Stimulated activated CD4-positive, alpha-beta T cell treated with anti-CD3 and anti-CD28 coated beads, Interleukin-15, amount 100 ng/mL, for 24 hours (primary cell): ENCODE results near the gene MAP2.

Experiments
- DNase-seq: peaks from one replicate; pipeline ENCODE4 v3.0.0-alpha.2; 2020

The MAP2 gene

DNA sequence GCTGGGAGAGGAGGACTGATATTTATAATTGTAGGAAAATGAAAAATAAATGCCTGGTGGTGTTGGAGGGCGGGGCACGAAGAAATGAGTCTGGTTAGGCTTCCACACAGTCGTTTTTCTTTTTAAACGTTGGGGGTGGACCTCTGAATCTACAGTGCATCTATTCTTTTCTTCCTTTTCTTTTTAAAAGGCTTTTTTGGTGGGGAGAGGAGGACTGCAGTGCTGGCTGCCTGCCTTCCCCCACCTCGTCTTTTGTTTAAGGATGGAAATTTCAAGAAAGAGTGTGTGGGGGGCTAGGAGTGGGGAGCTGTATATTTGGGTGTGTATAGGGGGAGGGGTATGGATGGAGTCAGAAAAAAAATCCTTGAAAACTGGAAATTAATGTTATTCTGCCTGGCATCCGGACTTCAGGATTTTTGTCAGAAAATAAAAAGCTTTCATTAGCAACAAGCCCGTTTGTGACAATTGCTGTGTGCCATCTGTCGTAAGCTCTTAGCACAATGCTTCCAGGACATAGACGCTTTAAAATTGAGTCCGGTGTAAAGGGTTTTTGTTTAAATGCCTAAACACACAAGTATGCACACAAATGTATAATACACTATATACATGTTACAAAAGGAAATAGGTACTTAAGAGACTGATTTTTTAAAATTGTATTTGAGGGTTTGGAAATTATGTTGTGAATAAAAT is 1.1 kb downstream of the MAP2 start:
- no peak for DNase-seq

DNA sequence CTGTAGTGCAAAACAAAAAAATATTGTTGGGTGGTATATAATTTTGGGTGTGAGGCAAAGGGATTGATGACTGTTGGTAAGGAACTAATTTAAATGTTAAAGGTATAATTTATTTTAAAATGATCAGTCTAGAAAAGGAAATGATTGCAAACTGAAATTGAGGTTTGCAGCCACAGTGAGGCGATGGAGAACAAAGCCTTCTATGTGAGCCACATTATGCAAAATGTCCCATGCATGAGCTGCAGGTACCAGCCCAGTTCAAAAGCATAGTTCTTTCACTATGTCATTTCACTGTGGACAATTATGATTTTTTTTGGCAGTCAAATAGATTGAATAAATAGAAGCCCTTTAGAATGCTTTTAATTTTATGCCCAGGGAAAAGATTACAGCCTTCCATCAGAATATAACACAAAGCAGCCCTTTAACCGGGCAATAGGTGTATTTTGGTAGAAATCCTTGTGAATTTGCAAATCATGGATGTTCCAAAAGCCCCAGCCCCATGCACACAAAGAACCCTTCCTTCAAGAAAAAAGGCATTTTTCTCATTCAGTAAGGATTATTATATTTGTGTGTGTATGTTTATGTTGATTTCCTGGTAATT is 1.7 kb downstream of the MAP2 start:
- peak; percentile 5 for DNase-seq

- DNase-seq = no peak
Observed at GRCh38 chr2:209426432-209426831, 2.6 kb downstream of the MAP2 start.

DNA sequence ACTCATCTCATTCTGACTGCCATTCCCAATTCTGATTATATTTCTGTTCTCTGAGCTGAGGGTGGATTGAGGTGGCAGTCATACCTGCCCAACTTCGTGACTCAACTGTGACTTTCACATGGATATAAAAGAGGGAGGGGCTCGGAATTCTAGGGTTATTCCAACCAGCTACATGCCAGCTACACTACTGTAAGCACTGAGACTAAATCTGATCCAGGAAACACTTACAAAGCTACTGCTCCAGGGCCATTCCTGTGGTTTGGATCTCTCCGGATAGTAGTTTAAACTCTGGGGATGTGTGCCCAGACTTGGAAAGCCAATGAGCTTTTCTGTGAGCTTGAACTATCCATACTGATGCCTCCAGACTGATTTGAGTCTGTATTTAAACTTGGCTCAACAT is 7.9 kb downstream of the MAP2 start:
- no peak for DNase-seq

DNA sequence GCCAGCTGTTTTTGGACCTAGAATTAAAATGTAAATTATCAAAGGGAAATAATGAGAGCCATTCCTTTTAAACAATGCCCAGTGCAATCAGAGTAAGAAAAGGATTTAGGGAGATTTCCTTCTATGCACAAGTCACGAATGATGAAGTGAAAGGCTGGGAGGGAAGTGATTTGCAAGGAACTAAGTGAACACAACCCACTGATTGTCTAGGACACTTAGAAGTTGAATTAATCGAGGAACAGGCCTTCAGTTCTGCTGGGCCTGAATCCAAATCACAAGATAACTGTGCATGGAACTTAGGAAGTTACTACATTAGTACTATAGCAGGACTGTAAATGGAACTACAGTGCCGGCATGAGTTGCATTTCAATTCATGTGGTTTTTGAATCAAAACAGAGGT is 17.7 kb downstream of the MAP2 start:
- no peak for DNase-seq

GRCh38 chr2:209442939-209443338 is 19.1 kb downstream of the MAP2 start:
- DNase-seq = no peak

GRCh38 chr2:209445485-209445884 is 21.6 kb downstream of the MAP2 start:
- DNase-seq = no peak

DNA sequence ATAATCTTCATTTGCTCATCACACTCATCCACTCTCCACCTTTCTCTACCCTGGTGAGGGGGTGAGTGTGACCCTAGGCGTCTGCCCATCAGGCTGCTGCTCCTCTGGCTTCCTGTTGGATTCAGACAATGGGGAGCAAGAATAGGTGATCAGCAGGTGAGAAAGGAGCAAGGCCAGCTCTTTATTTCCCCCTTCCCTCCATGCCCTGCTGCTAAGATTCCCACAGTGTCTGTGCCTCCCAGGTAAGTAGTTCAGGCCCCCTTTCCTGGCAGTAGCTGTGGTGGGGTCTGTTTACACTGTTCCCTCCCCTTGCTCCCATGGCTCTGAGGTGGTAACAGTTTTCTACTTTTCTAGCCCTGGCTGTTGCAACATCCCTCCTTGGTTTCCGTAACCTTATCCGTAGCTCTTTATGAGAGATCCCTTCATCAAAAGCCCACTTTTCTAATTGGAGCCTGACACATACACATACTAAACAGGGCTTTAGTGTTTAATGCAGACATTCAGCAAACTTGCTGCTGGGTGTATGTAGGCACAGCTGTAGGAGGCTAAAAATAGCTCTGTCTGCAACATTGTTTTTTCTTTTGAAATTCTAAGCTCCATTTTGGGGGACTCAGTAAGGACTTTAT is 27.5 kb downstream of the MAP2 start:
- DNase-seq = no peak

- no peak for DNase-seq
Observed at GRCh38 chr2:209456489-209456888, 32.6 kb downstream of the MAP2 start.

DNA sequence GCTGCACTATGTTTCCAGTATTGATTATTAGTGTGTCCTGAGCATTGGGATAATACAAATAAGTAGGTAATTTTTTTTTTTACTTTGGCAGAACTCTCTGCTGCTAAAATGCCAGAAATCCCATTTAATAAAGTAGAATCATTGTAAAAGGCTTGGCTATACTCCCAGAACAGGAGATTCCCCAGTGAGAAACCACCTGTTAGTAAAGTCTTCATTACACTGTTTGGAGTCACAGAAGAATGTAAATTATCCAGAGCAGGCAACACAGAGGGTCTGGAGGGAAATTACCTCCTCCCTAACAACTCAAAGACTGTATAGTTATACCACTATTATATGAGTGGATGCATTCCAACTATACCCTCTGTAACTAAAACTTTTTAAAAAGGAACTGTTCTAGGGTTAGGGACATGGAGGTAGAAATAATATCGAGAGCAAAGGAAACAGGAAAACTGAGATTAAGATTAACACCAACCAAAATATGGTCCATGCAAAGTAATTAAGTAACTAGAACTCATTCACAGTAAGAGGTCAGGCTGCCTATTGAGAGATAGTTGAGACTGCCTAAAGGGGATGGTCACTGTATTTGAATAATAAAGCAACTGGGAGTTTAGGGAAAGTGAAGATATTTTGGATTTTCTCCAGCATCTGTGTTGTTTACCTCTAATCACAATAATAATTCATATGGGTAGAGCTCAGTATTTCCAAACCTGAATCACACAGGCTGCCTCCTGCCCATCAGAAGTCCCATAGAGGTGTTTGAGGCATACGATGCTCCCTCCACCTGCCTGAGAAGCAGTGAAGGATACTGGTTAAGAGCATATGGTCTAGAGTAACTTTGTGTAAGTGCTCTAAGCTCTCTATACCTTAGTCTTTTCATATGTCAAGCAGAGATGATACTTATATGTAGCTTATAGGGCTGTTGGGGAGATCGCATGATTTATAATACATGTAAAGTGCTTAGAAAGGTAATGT is 34.4 kb downstream of the MAP2 start:
- no peak for DNase-seq

DNA sequence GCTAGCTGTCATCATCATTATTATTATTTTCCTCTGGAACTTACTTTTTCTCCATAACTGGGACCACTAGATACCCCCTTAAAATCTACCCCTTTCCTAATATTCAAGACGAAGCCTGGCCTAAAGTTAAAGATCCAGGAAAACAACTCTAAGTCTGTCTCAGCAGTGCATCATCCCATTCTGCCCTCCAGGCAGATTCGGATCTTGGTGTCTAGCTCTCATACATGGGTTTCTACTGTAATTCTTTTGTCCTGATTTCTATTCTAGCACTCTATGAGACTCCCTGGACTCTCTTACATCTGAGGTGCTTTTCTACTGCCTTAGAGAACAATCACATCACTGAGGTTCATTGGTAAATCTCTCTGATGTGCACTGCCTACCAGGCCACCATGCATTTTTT is 35.5 kb downstream of the MAP2 start:
- DNase-seq = no peak

DNA sequence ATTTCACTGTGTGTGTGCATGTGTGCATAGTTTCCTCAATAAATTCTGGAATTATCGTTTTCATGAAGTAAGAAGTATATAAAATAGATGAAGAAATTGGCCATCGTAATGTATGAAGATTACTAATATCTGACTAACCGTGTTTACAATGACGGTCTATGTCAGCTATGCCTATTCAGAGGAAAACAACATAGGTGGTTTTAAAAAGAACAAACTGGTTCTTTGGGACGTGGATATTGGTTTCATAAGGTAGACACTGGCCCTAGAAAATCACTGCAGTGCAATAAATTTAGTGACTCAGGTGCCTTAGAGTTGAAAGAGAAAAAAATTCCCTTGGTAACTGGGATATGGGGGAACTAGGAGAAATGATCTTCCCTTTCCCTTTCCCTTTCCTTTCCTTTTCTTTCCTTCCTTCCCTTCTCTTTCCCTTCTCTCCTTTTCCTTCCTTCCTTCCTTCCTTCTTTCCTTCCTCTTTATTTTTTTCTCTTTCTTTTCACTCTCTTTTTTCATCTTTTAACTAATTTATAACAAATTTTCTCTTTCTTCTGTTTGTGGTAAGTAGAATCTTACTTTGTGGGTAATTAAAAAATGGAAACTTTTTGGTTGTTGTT is 36.4 kb downstream of the MAP2 start:
- DNase-seq = no peak

DNA sequence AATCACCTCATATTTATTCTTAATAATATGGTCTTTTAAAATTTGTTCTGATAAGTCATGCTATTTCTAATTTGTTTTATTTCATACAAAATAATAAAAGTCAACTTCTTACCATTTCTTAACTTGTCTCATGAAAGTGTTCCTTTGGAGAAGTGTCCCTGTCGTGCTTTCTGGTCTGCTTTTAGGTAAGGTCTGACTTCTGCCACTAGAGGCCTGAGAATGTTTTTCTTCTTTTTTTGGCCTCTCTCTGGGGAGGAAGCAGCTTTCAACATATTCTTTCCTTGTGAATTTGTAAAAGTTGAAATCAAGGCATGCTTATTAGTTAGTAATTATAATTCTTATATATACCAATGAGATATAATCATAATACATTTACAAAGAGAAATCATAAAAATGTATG is 39.4 kb downstream of the MAP2 start:
- DNase-seq = no peak

GRCh38 chr2:209463835-209464234 is 40.0 kb downstream of the MAP2 start:
- no peak for DNase-seq

DNA sequence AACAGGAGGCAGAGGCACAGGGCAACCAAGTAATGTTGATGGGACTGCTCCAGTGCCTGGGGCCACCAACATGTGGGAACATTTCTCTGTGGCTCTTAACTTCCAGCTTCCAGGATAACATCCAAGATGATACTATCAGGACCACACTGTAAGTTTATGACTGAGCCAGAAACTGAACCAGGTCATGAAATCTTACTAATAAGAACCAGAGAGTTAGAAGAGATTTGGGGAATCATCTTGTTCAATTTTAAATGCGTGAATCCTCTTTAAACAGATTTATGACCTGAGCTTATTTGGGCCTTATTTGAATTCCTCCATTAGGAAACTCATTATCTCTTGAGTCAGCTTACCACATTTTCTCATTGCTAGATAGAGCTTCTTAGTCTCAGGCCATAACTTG is 45.0 kb downstream of the MAP2 start:
- no peak for DNase-seq

DNA sequence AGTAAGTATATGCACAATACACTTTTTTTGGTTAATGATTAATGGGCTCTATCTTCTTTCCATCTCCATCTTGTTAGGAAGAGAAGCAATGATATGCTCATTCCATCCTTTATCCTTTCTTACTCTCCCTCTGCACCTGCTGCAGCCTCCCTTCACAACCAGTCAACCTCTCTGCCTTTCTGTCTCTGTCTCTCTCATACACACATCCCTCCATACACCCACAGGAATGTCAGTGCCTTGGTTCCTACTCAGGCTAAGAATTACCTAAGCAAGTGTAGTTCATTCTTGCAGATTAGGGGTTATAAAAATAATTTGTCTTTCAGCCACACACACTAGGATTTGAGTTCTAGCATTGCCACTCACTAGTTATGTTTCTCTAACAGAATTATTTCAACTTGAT is 45.6 kb downstream of the MAP2 start:
- no peak for DNase-seq

DNA sequence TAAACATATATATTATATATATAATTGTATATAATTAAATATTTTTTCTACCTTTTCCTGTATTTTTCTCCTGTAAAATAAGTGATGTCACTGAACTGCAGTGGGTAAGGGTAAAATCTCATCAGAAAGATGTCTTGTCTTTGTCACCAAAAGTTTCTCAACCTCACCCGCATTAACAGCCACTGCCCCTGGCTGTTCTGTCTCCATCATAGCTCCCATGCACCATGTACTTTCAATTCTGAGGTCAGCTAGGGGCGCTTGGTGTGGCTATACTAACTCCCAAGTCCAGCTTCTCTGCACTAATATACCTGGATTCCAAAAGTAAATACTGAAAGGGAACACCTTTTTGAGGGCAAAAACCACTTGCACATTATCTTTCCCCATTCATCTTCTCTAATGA is 46.6 kb downstream of the MAP2 start:
- no peak for DNase-seq

DNA sequence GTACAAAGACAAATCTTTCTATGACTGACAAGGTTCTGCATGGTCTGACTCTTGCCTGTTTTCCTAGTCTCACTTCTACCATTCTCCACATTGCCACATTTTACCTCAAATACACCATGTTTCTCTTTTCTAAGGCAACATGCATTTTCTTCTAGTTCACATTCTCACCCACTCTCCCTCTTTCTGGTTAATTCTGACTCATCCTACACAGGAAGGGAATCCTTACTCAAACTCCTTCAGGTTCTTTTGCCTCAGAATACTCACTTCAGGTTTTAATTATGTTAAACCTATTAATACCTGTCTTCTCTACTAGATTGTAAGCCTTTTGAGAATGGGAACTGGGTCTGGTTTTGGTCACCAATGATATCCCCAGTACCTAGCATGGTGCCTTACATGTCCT is 47.2 kb downstream of the MAP2 start:
- no peak for DNase-seq

DNA sequence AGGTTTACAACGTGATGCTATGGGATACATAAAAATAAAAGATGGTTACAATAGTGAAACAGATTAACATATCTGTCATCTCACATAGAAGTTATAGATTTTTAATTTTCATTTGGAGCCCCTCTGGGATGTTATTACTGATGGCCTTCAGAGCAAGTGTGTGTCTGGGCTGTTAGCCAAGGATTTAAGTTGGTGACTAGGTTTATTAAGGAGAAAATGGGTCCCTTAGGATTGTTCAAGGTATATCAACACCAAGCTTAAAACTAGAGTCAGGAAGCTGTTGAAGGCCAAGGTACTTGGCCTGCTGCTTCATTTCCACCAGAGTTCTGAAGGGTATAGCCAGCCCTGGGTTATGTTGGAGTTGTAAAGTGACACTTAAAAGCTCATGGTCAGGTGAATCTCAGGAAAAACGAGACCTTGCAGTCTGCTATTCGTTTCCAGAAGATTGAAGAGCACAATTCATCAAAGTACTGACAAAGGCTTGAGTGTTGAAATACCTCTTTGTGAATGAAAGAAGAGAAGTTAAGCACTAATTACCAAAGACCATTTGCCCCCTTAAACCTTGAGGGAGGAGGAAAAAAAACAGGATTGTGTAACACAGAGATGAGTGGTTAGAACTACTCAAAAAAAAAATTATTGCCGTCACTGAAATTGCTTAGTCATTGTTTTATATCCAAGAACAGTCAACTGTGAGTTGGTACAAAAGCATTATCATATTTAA is 48.4 kb downstream of the MAP2 start:
- DNase-seq = no peak

GRCh38 chr2:209472871-209473270 is 49.0 kb downstream of the MAP2 start:
- DNase-seq = no peak

DNA sequence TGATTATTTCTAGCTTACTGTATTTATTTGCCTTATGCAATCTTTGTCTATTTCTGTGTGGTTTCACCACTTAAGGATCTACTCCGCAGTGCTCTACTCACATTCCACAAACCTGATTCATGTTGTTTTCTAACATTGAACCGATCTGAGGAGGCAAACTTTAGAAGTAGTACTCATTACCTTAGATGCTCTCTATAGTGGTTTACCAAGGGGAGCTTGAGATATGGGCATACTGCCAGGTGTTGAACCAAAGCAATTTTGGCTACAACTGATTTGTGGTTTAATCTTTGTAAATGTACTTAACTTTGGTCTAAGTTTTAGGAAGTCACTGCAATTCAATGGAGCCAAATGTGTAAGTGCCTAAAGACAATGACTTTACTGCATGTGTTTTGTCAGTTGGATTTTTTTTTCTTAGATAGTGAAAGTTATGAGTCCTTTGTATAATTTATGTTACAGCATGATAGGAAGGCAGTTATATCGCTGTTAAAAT is 50.1 kb downstream of the MAP2 start:
- no peak for DNase-seq

DNA sequence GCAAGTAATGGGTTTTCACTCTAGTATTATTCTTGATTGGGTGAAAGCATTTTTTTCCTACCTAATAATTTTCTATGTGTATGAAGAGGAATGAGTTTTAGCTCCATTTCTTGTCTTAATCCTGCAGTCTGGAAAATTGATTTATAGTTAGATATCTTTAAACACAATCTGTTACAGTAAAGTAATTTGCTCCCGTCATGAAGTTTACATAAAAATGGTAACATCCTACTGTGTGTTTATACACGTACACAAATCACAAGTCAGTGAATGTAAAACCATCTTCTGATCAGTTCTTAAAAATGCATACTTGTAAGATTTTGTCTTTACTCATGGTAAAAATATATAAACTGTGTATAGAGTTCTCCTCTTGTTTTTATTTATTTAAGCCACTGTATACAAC is 51.1 kb downstream of the MAP2 start:
- DNase-seq = no peak
